ENCODE measurements around the gene LONP1.

Gene LONP1

DNA sequence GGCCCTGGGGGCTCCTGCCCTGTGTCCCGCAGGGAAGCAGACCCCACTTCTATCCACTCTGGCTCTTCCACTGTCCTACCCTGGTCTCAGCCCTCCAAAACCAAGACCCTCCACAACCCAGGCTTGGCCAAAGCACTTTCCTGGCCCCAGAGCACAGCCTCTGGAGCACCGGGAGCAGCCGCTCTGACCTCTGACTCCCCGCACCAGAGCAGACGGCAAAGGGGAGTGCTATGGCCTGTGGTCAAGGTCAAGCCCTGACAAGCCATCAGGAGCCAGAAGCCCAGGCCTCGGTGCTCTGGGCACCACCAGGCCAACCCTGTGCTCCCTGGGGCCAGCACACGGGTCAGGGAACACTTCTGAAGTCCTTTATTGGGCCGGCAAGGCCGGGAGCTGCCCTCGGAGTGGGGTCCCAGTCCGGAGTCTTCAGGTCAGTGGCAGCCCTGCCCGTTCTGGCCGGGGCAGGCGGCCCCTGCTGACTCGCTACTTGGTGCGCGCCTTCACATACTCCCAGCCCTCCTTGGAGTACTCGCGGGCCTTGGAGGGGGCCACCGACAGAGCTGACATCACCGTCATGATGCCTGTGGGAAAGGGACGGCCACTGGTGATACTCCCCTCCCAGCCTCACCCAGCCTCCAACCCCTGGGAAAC lies 41.8 kb downstream of the LONP1 start:
- DNase-seq (ENCODE audit: low spot score): no peak

DNA sequence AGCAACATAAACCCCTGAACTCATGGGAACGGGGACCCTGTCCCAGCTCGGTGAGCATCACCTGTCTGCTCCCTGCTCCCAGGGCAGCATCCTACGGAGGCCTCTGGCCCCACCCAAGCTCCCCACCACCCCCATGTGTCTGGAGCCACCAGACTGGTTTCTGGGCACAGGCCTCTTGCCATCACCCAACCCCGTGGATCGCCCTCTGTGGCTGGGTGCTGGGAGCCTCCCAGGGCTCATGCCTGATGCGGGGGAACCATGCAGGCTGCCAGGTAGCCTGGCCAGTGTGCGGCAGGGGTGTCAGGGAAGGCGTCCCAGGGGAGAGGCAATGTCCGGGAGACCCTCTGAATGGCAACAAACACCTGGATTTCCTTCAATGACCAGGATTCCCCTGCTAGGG lies 42.4 kb downstream of the LONP1 start:
- DNase-seq (ENCODE audit: low spot score): no peak

DNA sequence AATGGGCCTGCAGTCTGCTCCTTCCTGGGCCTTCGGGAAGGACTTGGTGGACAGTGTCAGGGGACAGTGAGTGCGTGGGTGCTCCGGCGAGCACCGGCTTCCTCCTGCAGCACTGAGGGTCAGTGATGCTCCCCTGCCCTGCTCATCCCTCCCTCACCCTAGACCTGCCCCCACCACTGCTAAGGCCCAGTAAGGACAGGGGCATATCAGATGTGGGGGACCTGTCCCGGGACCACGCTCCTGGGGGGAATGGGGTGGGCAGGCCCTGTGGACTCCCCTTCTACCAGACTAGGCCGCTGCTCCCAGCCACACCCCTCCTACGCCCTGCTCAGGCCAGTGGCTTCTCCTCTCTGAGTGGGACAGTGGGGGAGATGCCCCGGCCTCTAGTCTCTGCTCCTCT lies 42.8 kb downstream of the LONP1 start:
- DNase-seq (ENCODE audit: low spot score): no peak

DNA sequence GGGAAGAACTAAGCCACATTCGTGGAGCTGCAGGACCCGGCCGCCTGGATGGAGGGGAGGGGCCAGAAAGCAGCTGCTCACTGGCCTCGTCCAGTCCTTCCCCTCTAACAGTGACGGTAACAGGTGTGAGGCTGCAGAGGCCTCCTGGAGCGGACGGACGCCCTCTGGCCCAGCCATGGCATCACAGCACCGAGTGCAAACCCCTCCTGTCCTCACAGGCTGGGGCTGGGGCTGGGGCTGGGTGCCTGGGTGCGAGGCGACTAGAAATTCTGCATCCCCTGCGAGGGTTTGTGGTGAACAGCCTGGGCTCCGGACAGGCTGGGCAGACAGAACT lies 43.2 kb downstream of the LONP1 start:
- DNase-seq (ENCODE audit: low spot score): no peak

DNA sequence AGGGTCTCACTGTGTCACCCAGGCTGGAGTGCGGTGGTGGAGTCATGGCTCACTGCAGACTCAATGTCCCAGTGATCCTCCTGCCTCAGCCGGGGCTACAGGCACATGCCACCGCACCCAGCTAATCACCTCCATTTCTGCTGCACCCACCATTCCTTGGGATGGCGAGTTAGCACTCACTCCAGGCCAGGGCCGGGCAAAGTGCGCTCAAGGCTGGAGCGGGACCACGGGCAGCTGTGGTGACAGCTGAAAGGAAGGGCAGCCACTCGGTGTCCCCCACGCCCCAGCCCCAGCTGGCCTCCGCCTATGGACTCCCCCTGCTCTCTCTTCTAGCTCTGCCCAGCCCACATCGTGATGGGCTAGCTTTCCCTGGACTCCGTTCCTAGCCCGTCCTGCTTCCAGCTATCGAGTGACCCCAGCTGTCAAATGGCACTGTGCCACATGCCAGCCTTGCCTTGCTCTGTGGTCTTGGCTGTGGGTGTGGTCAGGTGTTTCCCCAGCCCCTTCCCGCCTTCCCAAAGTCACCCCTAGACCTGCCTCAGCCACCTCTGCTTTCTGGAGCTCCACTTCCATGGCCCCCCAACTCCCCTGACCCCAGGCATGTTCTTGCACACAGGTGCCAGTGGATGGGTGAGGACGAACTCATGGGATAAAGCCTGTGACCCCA lies 43.7 kb downstream of the LONP1 start:
- no peak for DNase-seq (ENCODE audit: low spot score)

DNA sequence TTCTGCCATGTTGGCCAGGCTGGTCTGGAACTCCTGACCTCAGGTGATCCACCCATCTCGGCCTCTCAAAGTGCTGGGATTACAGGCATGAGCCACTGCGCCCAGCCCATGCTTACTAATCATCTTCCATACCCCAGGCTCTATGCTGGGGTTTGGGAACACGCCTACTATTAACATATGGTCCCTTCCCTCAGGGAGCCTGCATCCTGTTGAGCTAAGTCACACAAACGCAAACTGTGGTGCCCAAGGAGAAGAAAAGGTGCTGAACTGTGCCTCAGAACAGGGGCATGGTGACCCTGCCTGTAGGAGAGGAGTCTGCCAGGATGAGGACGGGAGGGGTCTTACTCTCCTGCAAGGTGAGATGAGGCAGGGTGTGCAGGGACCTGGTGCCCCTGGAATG lies 45.2 kb downstream of the LONP1 start:
- no peak for DNase-seq (ENCODE audit: low spot score)

DNA sequence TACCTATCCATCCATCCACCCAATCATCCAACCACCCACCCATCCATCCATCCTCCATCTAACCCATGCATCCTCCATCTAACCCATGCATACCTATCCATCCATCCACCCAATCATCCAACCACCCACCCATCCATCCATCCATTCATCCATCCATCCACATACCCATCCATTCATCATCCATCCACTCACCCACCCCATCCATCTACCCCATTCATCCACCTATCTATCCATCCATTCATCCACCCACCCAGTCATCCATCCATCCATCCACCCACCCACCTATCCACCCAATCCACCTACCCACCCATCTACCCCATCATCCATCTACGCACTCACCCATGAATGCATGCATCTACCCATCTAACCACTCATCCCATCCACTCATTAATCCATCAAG lies 46.2 kb downstream of the LONP1 start:
- DNase-seq (ENCODE audit: low spot score): no peak

DNA sequence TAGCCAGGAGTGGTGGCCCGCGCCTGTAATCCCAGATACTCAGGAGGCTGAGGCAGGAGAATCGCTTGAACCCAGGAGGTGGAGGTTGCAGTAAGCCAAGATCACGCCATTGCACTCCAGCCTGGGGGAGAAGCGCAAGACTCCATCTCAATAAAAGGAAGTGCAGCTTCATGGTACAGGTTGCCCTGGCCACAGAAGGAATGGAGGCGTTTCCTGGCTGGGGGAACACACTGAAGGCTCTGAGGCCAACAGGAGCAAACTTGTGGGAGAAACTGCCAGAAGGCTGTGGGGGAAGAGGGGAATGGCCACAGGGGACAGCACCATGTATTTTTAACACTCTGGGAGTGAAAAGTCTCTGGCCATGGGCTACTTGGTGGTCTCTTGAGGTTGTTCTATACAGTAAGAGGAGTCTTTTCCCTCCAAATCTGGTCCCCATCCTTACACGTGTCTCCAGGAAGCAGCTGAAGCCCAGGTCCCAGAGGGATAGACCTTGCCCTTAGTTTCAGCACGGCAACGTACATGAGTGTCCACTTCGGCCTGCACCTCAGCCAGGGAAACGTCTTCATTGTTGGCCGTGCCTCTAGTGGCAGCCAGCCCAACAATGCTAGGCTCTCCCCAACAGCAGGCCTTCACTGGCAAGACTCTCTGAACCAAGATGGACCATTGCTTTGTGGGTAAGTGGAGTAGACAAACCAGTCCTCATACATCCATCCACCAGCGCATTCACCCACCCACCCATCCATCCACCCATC lies 47.1 kb downstream of the LONP1 start:
- no peak for DNase-seq (ENCODE audit: low spot score)

DNA sequence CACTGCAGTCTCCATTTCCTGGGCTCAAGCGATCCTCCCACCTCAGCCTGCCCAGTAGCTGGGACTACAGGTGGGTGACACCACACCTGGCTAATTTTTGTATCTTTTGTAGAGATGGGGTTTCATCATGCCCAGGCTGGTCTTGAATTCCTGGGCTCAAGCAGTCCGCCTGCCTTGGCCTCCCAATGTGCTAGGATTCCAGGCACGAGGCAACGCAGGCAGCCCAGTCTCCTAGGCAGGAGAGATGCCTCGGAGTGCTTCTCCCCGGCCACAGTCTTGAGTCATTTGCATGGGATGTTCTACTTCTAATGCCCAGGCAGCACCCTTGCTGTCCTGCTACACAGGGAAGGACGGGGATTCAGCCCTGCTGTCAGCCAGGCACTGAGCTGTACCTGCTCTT lies 48.3 kb downstream of the LONP1 start:
- no peak for DNase-seq (ENCODE audit: low spot score)

DNA sequence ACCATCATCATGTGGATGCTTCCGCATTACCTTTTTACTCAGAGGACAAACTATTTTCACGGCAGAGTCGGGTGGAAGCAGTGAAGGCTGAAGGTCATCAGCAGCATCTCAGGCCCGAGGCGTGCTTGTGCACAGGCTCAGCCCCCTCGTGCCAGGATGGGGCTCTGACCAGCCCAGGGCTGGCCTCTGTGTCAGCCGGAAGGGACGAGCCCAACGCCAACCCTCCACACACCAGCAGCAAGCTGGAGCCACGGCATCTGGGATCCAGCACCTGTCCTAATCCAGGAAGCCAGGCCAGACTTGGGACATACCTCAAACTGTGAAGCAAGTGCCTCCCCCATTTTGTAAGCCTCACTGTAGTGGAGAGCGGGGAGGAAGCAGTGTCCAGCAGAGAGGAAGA lies 50.7 kb downstream of the LONP1 start:
- no peak for DNase-seq (ENCODE audit: low spot score)

DNA sequence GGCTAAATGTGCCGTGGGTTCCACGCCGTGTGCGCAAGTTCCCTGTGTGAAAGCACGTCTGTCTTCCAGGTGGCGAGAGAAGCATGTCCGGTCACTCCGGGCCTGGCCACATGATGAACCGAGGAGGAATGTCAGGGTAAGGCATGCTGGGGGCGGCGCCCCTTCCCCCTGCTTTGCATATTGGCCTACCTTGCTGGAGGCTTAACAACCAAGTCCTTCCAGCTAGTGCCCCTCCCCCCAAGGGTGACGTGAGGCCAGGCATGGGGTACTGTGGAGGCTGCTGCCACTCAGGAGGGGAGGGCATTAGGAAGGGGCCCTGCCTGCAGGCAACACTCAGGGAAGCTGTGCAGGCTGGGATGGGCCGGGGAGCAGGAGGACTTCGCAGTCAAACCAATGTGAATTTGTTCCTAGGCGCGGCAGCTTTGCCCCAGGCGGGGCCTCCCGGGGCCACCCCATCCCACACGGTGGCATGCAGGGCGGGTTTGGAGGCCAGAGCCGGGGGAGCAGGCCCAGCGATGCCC lies 52.1 kb downstream of the LONP1 start:
- no peak for DNase-seq (ENCODE audit: low spot score)

DNA sequence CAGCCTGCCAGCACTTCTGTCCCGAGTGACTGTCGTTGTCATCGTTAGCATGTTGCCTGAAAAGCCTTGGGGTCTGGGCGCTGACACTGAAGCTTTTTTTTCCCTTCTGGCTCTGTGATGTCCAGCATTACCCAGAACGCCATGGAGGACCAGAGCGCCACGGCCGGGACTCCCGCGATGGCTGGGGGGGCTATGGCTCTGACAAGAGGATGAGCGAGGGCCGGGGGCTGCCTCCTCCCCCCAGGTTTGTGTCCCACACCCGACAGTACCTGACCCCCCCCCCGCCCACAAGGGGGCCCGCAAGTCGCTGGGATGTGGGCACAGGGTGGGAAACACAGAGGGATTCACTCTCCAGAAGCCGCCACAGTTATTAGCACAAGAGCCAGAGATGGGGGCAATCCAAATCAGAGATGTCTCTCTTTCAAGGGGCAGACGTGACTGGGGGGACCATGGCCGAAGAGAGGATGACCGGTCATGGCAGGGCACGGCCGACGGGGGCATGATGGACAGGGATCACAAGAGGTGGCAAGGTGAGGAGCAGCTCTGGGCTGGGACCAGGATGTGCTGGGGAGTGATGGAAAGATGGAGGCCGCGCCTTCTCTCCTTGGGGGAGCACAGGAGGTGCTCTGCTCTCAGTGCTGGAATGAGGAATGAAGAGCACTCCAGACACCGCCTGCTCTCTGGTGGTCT lies 52.9 kb downstream of the LONP1 start:
- DNase-seq (ENCODE audit: low spot score): no peak

DNA sequence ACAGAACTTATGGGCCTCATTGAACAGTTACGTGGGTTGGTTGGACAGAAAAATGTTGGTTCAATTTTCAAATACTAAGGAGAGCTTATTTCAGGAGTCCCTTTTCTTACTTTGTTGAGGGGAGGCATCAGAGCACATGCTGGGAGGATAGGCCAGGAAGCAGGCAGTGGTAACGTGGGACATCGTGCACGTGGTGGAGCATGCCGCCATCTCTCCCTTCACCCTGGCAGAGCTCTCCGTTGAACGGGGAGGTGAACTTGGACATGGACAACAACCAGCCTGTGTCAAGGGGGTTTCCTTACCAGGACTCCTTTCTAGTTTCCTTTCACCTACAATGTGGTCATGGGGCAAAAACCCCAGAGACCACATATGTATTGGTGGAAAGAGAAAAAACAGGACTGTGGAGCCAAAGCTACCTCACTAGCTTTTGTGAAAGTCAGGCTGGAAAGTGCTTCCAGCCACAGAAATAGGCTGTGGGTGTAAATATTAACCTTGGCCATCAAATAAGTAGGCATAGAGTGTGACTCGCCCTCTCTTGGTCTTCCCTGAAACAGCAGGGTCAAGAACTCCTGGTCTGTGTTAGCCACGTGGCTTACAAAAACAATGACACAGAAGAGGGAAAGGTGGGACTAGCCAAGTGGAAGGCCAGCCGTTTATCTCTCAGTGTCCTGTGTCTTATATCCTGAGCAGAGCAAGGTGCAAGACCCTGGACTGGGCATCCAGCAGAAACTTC lies 54.0 kb downstream of the LONP1 start:
- DNase-seq (ENCODE audit: low spot score): peak; percentile 51

DNA sequence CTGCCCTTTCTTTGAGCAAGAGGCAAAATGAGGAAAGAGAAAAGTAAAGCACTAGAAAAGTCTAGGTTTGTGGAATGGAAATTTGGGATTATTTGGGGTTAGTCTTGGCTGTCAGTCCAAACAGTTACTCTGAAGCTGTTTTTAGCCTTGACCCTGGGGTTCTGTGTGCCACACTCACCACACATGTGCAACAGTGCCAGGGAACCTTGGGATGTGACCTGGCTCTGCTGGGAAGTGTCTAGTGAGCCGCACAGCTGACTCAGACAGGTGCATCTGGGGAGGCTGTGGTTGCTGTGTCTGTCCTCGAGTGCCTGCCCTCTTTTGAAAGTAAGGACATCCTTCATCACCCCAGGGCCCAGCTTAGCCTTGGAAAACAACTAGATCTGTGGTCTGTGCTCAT lies 55.4 kb downstream of the LONP1 start:
- DNase-seq (ENCODE audit: low spot score): no peak

DNA sequence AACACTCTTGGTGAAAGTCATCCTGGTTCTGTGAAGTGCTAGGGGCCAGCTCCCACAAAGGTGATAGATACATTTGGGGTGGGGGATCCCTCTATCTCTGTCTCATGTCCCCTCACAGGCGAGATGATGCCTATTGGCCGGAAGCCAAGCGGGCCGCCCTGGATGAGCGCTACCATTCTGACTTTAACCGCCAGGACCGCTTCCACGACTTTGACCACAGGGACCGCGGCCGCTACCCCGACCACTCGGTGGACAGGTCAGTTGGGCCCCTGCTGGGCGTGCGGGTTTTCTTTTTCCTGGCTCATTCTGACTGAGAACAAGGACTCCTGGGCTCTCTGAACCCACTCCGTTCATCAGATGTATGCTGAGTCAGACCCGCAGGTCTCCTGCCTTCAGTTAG lies 56.0 kb downstream of the LONP1 start:
- DNase-seq (ENCODE audit: low spot score): no peak

DNA sequence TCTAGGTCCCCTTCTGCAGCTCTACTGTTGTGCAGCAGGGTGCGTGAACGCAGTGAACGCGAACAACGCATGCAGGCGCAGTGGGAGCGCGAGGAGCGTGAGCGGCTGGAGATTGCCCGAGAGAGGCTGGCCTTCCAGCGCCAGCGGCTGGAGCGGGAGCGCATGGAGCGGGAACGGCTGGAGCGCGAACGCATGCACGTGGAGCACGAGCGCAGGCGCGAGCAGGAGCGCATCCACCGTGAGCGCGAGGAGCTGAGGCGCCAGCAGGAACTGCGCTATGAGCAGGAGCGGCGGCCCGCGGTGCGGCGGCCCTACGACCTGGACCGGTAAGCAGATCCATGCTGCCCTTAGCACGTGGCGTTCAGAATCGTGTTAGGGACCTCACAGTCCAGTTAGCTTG lies 58.5 kb downstream of the LONP1 start:
- DNase-seq (ENCODE audit: low spot score): no peak

DNA sequence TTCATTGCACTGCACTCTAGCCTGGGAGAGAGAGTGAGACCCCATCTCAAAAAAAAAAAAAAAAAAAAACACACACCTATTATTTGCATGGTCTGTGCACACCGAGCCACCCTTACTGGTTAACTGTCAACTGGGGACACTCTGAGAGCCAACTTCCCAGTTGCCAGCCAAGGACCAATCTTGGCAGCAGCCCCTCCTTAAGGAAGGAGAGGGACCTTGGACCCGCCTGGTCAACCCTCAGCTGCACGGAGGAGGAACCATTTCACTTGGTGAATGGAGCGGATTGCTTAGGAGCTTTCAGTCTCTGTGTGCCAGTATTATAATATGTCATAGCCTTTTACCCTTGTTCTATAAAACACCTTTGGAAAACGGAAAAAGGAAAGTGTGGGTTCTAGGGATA lies 64.5 kb downstream of the LONP1 start:
- DNase-seq (ENCODE audit: low spot score): no peak

DNA sequence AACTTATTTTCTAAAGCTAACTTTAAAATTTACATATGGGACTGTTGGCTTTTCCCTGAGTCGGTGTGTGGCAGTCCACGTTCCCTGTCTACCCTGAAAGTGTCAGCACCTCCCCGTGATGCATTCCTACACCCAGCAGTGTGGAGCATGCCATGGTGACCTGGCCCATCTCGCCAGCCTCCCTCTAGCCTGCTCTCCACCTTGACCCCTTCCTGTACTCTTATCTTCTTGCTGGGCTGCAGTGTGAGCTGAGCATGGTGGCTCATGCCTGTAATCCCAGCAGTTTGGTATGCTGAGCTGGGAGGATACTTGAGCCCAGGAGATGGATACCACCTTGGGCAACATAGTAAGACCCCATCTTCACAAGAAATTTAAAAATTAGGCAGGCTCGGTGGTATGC lies 65.0 kb downstream of the LONP1 start:
- DNase-seq (ENCODE audit: low spot score): no peak

DNA sequence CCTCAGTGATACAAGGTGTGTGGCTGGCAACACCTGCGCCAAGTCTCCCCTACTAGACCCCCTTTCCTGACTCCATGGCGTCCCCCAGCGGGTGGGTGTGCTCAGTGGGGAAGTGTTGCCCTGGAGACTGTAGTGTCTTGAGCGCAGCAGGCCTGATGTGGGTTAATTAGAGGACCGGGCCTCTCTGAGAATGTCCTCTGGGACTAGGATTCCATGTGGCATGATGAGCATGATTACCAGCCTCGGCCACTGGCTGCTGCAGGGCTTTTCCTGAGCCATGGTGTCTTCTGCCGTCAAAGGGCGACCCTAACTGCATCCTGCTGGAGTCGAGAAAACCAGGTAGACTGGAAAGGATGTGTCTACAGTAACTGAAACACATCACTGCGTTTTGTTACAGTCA lies 67.7 kb downstream of the LONP1 start:
- DNase-seq (ENCODE audit: low spot score): no peak

DNA sequence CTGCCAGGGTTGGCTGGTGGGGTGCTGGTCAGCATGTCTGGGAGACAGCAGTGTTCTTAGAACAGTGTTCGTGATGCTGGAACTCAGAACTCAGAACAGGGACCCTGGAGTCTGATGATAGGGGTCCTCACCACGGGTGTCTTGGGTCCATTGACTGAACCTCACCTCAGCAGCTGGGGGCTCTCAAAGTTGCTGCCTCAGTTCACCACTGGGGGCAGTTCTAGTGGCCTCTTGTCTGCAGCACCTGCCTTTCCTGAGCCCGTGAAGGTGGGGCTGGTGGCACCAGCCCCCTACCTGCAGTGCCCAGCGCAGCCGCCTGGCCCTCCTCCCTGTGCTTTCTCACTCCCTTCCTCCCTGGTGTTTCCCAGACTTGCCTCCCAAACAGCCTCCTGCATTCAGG lies 68.6 kb downstream of the LONP1 start:
- DNase-seq (ENCODE audit: low spot score): no peak

DNA sequence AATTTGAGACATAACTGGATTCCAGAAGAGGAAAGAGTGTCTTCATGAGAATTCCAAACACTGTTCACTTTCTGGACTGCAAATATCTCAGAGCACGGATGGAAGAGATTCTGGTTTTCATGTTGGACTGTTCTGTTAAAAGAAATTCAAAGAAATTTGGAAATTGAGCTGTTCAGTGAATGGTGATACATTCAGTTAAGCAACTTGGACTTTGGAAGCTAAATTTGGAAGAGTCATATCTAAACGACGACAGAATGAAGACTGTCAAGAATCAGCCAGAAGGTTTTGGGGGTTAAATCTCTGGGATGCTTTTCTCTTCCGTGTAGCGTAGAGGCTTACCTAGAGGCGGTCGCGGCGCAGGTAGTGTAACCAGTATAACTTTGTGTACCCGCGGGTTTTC lies 71.5 kb downstream of the LONP1 start:
- no peak for DNase-seq (ENCODE audit: low spot score)

DNA sequence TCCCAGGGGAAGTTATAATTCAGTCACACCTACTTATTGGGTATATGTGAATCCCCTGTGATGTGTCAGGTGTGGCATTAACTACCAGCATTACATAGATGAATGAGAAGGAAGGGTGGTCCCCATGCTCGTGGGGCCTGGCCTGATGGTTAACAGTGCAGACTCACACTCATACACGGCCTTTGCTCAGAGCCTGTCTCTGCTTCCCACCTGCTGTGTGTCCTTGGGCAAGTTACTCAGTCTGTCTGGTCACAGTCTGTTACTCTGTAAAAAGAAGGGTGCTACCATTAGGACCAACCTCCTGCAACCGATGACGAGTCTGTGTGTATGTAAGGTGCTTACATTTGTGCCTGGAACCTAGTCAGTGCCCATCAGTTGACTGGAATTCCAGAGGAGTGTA lies 73.2 kb downstream of the LONP1 start:
- no peak for DNase-seq (ENCODE audit: low spot score)

All from AG08395 (cell line).